Esophagus squamous epithelium (tissue), 4 donors: Measurements from ENCODE around the gene ZNF512.

ENCODE experiments used
- POLR2A ChIP-seq, 4 donors: fragments of 450-650 bp; IDR thresholded peaks; one replicate each; pipeline ENCODE4 v1.6.1; 2017; ENCODE audit warnings: antibody characterized with exemption in 4 of 4, mild to moderate bottlenecking in 4 of 4, moderate library complexity in 3 of 4
- TF ChIP-seq, protein P1 (sequence below), 6 experiments: fragments of 450-650 bp in 4 of 6; fragments of 200-600 bp in 2 of 6; sonication (generic) in 2 of 6; IDR thresholded peaks; one replicate each; pipeline ENCODE4 v1.5.1; 2016 to 2019; ENCODE audit warnings: antibody characterized with exemption in 6 of 6, mild to moderate bottlenecking in 4 of 6, moderate library complexity in 4 of 6

DNA sequence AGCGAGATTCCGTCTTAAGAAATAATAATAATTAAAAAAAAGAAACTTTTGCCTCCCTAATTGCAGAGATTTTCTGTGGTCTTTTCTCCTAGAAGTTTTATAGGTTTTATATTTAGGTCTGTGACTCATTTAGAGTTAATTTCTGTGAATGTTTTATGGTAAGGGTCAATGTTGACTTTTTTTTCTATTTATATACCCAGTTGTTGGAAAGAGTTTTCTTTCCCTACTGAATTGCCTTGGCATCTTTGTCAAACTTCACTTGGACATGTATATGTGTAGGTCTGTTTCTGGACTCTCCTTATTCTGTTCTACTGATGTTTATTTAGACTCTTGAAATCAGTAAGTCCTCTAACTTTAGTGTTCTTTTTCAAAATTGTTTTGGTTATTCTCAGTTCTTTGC, 5.5 kb downstream of the ZNF512 start:
- TF ChIP-seq, protein P1, sequence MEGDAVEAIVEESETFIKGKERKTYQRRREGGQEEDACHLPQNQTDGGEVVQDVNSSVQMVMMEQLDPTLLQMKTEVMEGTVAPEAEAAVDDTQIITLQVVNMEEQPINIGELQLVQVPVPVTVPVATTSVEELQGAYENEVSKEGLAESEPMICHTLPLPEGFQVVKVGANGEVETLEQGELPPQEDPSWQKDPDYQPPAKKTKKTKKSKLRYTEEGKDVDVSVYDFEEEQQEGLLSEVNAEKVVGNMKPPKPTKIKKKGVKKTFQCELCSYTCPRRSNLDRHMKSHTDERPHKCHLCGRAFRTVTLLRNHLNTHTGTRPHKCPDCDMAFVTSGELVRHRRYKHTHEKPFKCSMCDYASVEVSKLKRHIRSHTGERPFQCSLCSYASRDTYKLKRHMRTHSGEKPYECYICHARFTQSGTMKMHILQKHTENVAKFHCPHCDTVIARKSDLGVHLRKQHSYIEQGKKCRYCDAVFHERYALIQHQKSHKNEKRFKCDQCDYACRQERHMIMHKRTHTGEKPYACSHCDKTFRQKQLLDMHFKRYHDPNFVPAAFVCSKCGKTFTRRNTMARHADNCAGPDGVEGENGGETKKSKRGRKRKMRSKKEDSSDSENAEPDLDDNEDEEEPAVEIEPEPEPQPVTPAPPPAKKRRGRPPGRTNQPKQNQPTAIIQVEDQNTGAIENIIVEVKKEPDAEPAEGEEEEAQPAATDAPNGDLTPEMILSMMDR (IDR thresholded peaks at IDR 0.05) = no peak
- no peak for TF ChIP-seq POLR2A (IDR thresholded peaks at IDR 0.05)
